Testis (tissue), 3 donors: ENCODE measurements around the gene TMEM201. TPM values are rescaled to one million over a fixed set of nuclear protein-coding genes. Genes with fewer than 3 reads are reported as not detected.
A peak's percentile ranks its signal among the peaks of the same experiment; 100 is the strongest.

Experiments
- DNase-seq: peaks from one replicate; pipeline ENCODE4 v3.0.0-alpha.2; 2019
- H3K27ac ChIP-seq, 2 donors: fragments of 200-600 bp; sonication (generic); one replicate each; pipeline ENCODE4 v1.5.1; 2019
- H3K27me3 ChIP-seq: fragments of 200-600 bp; sonication (generic); one replicate; pipeline ENCODE4 v1.5.1; 2019
- H3K36me3 ChIP-seq: fragments of 200-600 bp; sonication (generic); one replicate; pipeline ENCODE4 v1.5.1; 2017; ENCODE audit warnings: low read depth; ENCODE audit errors: missing control alignments
- H3K4me1 ChIP-seq: fragments of 200-600 bp; sonication (generic); one replicate; pipeline ENCODE4 v1.5.1; 2019
- H3K4me3 ChIP-seq, 2 donors: fragments of 200-600 bp; sonication (generic); one replicate each; pipeline ENCODE4 v1.5.1; 2017 to 2019
- H3K9me3 ChIP-seq: fragments of 200-600 bp; sonication (generic); one replicate; pipeline ENCODE4 v1.5.1; 2017
- POLR2A ChIP-seq: fragments of 450-650 bp; IDR thresholded peaks from one replicate; pipeline ENCODE4 v1.6.1; 2017; ENCODE audit warnings: antibody characterized with exemption, mild to moderate bottlenecking, moderate library complexity
- WGBS, 2 donors: methylation state at CpG; one replicate each; pipeline ENCODE4 v1.1.5; 2018; 5-methylcytosine and 5-hydroxymethylcytosine counted together
- intact Hi-C: fragments of 100-400 bp; cut with DNase I; formaldehyde crosslinking; loops from one replicate; pipeline ENCODE4 v1.15.1; 2023; ENCODE audit warnings: low total_unique reads
- polyA plus RNA-seq: library from polyadenylated mRNA; stranded (reverse); fragments of 350-450 nt; fragmentation: Illumina TruSeq; extraction: RNeasy Lipid Tissue Mini Kit (QIAGEN cat#74804); gene quantifications from one replicate; pipeline ENCODE4 v1.2.3, GENCODE V29; 2014; ENCODE audit warnings: low read depth, low replicate concordance; ENCODE audit not compliant: insufficient read depth
- total RNA-seq, 2 donors: library from RNA; depleted of rRNA; stranded (reverse); fragments of >200 nt; gene quantifications; one replicate each; pipeline ENCODE4 v1.2.3, GENCODE V29; 2016
- TF ChIP-seq, protein P1 (sequence below), 3 experiments: fragments of 450-650 bp in 2 of 3; fragments of 200-600 bp in 1 of 3; sonication (generic) in 1 of 3; IDR thresholded peaks; one replicate each; pipeline ENCODE4 v1.5.1; 2016 to 2019; ENCODE audit warnings: antibody characterized with exemption in 3 of 3, mild to moderate bottlenecking in 2 of 3, moderate library complexity in 1 of 3

Gene TMEM201
- total and polyA plus RNA-seq, 3 donors from 2014 or later: 26.6 to 36.2 (median 35.8) TPM

DNA sequence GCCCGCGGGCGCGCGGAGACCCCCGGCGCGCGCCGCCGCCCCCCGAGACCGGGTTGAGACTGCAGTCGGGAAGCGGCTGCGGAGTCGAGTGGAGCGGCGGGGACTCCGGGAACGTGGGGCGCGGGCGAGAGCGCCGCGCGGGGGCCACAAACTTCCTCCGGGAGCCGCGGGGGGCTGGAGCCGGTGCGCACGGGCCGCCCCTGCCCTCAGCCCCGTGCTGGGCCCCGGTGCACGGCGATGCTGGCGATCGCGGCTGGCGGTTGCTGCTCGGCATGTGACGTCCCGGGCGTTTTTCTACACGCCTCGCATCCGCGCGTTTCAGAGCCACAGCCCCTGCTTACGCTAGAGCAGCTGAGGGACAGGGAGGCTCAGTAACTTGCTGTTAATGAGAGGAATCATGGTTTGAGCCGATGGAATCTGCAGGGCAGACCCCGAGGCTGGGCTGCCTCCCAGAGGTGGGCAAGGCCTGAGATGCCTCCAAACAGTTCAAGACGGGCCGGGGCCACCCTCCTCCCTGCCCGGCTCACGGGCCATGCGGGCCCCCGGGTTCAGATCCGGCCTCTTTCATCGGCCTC lies 520 bp downstream of the TMEM201 start:
- Histone ChIP-seq H3K9me3 (no peaks in the 10 kb centered on the region), H3K36me3 (no peaks in the 10 kb centered on the region), H3K4me3 (peak overlapping the region; percentile 69 to 71), H3K27me3 (no peaks in the 10 kb centered on the region), H3K4me1 (peaks cover 29% of the 10 kb centered on the region), H3K27ac (peak overlapping the region in 1 of 2 donors; percentile 61)
- WGBS, 2 donors: 1 to 3% methylated on average over 6 to 58 of the region's 63 CpGs
- peak; percentile 37 for DNase-seq
- TF ChIP-seq, protein P1, sequence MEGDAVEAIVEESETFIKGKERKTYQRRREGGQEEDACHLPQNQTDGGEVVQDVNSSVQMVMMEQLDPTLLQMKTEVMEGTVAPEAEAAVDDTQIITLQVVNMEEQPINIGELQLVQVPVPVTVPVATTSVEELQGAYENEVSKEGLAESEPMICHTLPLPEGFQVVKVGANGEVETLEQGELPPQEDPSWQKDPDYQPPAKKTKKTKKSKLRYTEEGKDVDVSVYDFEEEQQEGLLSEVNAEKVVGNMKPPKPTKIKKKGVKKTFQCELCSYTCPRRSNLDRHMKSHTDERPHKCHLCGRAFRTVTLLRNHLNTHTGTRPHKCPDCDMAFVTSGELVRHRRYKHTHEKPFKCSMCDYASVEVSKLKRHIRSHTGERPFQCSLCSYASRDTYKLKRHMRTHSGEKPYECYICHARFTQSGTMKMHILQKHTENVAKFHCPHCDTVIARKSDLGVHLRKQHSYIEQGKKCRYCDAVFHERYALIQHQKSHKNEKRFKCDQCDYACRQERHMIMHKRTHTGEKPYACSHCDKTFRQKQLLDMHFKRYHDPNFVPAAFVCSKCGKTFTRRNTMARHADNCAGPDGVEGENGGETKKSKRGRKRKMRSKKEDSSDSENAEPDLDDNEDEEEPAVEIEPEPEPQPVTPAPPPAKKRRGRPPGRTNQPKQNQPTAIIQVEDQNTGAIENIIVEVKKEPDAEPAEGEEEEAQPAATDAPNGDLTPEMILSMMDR (IDR thresholded peaks at IDR 0.05): no peak
- intact Hi-C loops: no loop called here

DNA sequence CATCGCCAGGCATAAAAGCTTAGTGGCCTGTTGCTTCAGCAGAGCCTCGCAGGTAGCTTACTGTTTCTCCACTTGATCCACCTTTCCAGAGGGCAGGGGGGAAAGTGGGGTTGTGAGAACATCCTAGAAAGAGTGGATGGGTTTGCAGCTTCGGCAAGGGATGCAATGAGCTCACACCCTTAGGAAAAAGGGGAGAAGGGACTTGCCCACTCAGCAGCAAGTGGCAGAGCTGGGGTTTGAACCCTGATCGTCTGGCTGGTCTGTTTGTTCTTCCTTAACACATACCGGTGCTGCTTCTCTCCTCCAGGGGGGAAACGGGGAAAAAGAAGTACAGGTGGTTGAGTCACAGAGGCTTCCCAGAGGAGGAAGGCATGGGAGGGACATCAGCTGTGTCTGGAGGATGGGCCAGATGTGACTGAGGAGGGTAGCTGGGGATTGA lies 1.0 kb downstream of the TMEM201 start:
- H3K9me3 ChIP-seq: no peaks in the 10 kb centered on the region
- peaks cover 29% of the 10 kb centered on the region for H3K4me1 ChIP-seq
- TF ChIP-seq, protein P1 (IDR thresholded peaks at IDR 0.05): no peak
- peak overlapping the region in 1 of 2 donors; percentile 61 for H3K27ac ChIP-seq
- DNase-seq: no peak
- peak overlapping the region; percentile 69 to 71 for H3K4me3 ChIP-seq
- H3K36me3 ChIP-seq: no peaks in the 10 kb centered on the region
- 10 to 17% methylated on average over 6 of the region's 6 CpGs for WGBS, 2 donors
- intact Hi-C loops: no loop called here
- H3K27me3 ChIP-seq: no peaks in the 10 kb centered on the region

DNA sequence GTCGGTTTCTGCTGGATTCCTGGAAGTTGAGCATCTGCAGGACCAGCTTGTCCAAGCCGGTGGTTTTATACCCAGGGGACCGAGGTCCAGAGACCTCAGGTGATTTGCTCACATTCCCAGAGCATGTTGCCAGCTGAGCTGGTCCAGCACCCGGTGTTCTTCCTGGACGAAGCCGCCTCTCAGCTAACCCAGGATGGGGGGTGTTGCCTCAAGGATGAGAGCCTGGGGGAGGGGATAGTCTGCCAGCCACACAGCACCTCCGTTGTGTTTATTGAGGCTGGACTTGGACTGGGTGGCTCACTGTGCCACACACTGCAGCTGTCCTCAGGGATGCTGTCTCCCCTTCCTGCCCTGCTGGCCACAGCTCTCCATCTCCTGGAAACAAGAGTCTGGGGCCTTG lies 1.5 kb downstream of the TMEM201 start:
- DNase-seq: no peak

DNA sequence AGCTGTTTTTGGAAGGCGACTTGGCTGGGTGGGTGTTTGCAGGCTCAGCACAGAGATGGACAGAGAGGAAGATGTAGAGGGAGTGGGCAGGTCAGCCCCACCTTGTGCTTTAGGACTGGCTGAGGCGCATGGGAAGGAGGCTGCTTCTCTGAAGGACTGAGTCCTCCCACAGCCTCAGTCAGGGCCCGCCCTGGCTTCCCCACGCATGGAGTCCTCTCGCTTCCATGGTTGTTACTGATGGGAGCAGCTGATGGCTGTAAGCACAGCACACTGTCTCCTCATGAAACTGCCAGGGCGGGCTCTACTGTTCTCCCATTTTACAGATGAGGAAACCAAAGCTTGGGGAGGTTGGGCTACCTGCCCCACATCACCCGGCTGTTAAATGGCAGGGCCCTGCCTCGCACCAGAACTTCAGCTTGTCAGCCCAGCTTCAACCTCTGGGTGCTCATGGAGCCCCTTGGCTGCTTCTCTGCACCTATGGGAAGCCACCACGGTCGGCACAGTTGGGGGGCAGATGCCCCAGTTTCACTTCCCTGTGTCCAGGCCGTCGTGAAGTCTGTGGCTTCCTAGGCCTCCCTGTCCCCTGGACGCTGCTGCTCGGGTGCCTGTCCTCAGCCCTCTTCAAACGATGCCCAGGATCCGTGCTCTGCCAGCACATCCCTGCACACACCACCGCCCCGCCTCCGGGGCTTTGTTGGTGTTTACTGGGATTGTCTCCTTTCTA lies 2.4 kb downstream of the TMEM201 start:
- Histone ChIP-seq H3K27ac (no peak overlapping the region), H3K36me3 (no peaks in the 10 kb centered on the region), H3K4me3 (no peak overlapping the region), H3K4me1 (peaks cover 31% of the 10 kb centered on the region), H3K27me3 (no peaks in the 10 kb centered on the region), H3K9me3 (no peaks in the 10 kb centered on the region)
- TF ChIP-seq, protein P1 (IDR thresholded peaks at IDR 0.05): no peak
- TF ChIP-seq POLR2A: no peak
- DNase-seq: no peak
- intact Hi-C loops: no loop called here
- 75 to 81% methylated on average over 17 to 19 of the region's 19 CpGs for WGBS, 2 donors

More for the DNA sequence above, 1.5 kb downstream of the TMEM201 start:
- no peak overlapping the region for H3K4me3 ChIP-seq
- no peaks in the 10 kb centered on the region for H3K27me3 ChIP-seq
- no peak overlapping the region for H3K27ac ChIP-seq
- 49 to 65% methylated on average over 5 to 7 of the region's 7 CpGs for WGBS, 2 donors
- TF ChIP-seq, protein P1 (IDR thresholded peaks at IDR 0.05): no peak
- TF ChIP-seq POLR2A: no peak
- H3K4me1 ChIP-seq: peaks cover 29% of the 10 kb centered on the region
- H3K9me3 ChIP-seq: no peaks in the 10 kb centered on the region
- H3K36me3 ChIP-seq: no peaks in the 10 kb centered on the region
- intact Hi-C loops: no loop called here
